Measurements from ENCODE around the gene REN. TPM values are rescaled to one million over a fixed set of nuclear protein-coding genes. Genes with fewer than 3 reads are reported as not detected.

REN gene
- total and polyA plus RNA-seq, 2 of the 8 experiments (the other 6 are each of a cell fraction or from before 2014, with no cell fraction given), result 0.05 TPM; not detected in 1

DNA sequence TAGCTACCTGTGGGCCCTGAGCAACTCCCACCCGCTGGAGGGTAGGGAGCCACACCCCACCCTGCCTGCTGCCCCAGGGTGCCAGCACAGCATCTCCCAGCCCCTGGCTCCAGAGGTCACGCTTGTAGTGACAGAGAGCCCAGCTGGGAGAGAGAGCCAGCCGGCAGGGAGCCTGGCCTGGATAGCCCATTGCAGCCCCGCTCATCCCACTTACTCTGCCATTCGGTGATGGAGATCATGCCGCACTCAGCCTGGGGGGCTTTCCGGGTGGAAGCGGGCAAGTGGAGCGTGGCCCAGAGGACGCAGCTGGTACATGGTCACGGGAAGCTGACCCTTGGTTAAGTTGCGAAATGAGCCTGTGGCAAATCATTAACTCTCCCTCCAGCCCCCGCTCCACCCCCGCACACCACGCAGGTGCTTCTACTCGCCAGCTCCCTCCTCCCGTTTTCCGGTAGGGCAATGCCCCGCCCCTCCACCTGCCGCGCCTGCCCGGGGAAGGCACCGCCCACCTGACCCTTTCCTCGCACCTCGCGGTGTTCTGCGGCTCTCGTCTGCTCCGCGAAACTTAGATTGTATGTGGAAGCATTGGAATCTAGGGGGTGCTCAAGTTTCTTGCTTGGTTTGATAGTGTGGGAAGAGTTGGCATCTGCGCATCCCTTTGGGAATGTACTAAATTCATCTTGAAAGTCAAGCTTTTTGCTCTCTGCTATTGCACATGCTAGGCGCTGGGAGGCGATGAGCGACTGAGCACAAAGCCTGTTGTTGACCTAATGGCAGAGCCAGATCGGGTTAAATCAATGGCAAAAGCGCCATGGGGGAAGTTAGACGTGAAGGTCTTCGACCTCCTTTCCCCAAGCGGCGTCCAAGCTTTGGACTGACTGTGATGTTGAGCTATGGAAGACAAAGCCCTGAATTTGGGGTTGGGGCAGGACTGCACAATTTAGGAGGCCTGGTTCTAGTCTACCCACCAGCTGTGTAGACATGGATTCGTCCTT, 47.8 kb upstream of the REN start, which contains the start of gene GOLT1A (continued):
- no peak for TF ChIP-seq EP300 (IDR thresholded peaks at IDR 0.05; ENCODE audit: borderline replicate concordance in 1 of 2, low read depth in 2 of 2, low read length in 2 of 2)
- no peak for TF ChIP-seq BCL11A (IDR thresholded peaks at IDR 0.05; ENCODE audit: low read depth in 2 of 2, low read length in 2 of 2)
- TF ChIP-seq RAD21 (IDR thresholded peaks at IDR 0.05 in 1 of 2, conservative IDR thresholded peaks at IDR 0.05 in 1 of 2; ENCODE audit: low read depth in 2 of 2, low read length in 2 of 2), result peak; percentile 85 to 89
- no peak for TF ChIP-seq SUZ12 (IDR thresholded peaks at IDR 0.05; ENCODE audit: low read length)
- TF ChIP-seq SP4 (IDR thresholded peaks at IDR 0.05; ENCODE audit: low read length), result no peak; the same call in 1 of the 2 replicates
- peak in 1 of 2 experiments; percentile 14; a peak in 1 of 3 replicates for TF ChIP-seq POLR2A (IDR thresholded peaks at IDR 0.05; ENCODE audit: control extremely low read depth in 1 of 2, low read depth in 2 of 2, low read length in 2 of 2)
- TF ChIP-seq CTCF (IDR thresholded peaks at IDR 0.05; ENCODE audit: control extremely low read depth in 1 of 3, insufficient read depth in 1 of 3, low read depth in 1 of 3, low read length in 3 of 3), result peak; percentile 57 to 87 (median 84)
- no peak for TF ChIP-seq TAF7 (optimal IDR thresholded peaks at IDR 0.05; ENCODE audit: borderline replicate concordance, low read depth, low read length)
- TF ChIP-seq RFX5 (IDR thresholded peaks at IDR 0.05; ENCODE audit: borderline replicate concordance, low read depth, low read length), result no peak
- TF ChIP-seq YY1 (IDR thresholded peaks at IDR 0.05; ENCODE audit: low read depth, low read length), result peak; percentile 62; the same call in 1 of the 2 replicates
- peak; percentile 63 for TF ChIP-seq ASH2L (IDR thresholded peaks at IDR 0.05; ENCODE audit: low read length)
- TF ChIP-seq SP1 (IDR thresholded peaks at IDR 0.05; ENCODE audit: low read depth, low read length), result peak; percentile 12; the same call in 1 of the 2 replicates
- TF ChIP-seq POLR2AphosphoS5 (IDR thresholded peaks at IDR 0.05; ENCODE audit: low read depth, low read length), result 0 out of 2 replicates have a peak, but pooled peaks have one; percentile 5
- peak; percentile 94 for TF ChIP-seq E2F6 (IDR thresholded peaks at IDR 0.05)
- TF ChIP-seq GTF2F1 (IDR thresholded peaks at IDR 0.05; ENCODE audit: borderline replicate concordance, low read depth, low read length), result no peak
- peak; percentile 91 for TF ChIP-seq CHD2 (IDR thresholded peaks at IDR 0.05; ENCODE audit: low read length)
- no peak for TF ChIP-seq POU5F1 (IDR thresholded peaks at IDR 0.05; ENCODE audit: low read depth, low read length)
- TF ChIP-seq RNF2 (IDR thresholded peaks at IDR 0.05; ENCODE audit: borderline replicate concordance, low read depth, low read length, missing control alignments, poor library complexity, severe bottlenecking), result no peak
- no peak for TF ChIP-seq TAF1 (IDR thresholded peaks at IDR 0.05; ENCODE audit: low read depth, low read length)
